SK-N-MC (cell line): ENCODE results near the gene TSPAN32.

Experiments
- DNase-seq: peaks from one replicate; pipeline ENCODE4 v3.0.0-alpha.2; 2011; ENCODE audit warnings: low read depth, low spot score
- H3K27ac ChIP-seq: fragments of 200-600 bp; sonication (generic); 2 replicates; pipeline ENCODE4 v1.5.1; 2016; ENCODE audit warnings: mixed run types
- H3K36me3 ChIP-seq: fragments of 200-600 bp; sonication (generic); 2 replicates; pipeline ENCODE4 v1.6.1; 2017; ENCODE audit warnings: antibody characterized with exemption, low read length, mixed read lengths; ENCODE audit not compliant: insufficient read depth
- H3K4me3 ChIP-seq: fragments of 200-600 bp; sonication (generic); 2 replicates; pipeline ENCODE4 v1.5.1; 2016
- H3K9ac ChIP-seq: fragments of 200-600 bp; sonication (generic); 2 replicates; pipeline ENCODE4 v1.8.0; 2017; ENCODE audit warnings: mixed run types, mixed read lengths; ENCODE audit not compliant: insufficient read length
- H3K9me3 ChIP-seq: fragments of 200-600 bp; sonication (generic); 2 replicates; pipeline ENCODE4 v1.6.1; 2017; ENCODE audit warnings: low read depth, mild to moderate bottlenecking, antibody characterized with exemption, low read length, moderate library complexity, mixed read lengths
- EZH2 ChIP-seq: fragments of 200-600 bp; sonication (generic); IDR thresholded peaks from one replicate; pipeline ENCODE4 v1.6.1; 2017; ENCODE audit warnings: antibody characterized with exemption
- FOXP2 ChIP-seq: optimal IDR thresholded peaks from 2 replicates; pipeline ENCODE3; 2011; ENCODE audit warnings: mild to moderate bottlenecking, moderate library complexity; ENCODE audit not compliant: insufficient read depth; ENCODE audit errors: extremely low read length, control extremely low read depth
- POLR2AphosphoS5 ChIP-seq: IDR thresholded peaks from 2 replicates; pipeline ENCODE4 v1.6.1; 2012; ENCODE audit warnings: mild to moderate bottlenecking, low read depth, low read length, borderline replicate concordance

The TSPAN32 gene

GRCh38 chr11:2366276-2366675 is 64.5 kb downstream of the TSPAN32 start:
- no peak for TF ChIP-seq EZH2
- no peak for TF ChIP-seq POLR2AphosphoS5
- no peak for TF ChIP-seq FOXP2
- no peaks in the 10 kb centered on the region for H3K9me3 ChIP-seq
- no peak overlapping the region for H3K9ac ChIP-seq
- DNase-seq = no peak
- no peak overlapping the region for H3K4me3 ChIP-seq
- H3K36me3 ChIP-seq = no peaks in the 10 kb centered on the region
- H3K27ac ChIP-seq = no peak overlapping the region

GRCh38 chr11:2366733-2367132 is 64.9 kb downstream of the TSPAN32 start:
- Histone ChIP-seq H3K36me3 (no peaks in the 10 kb centered on the region), H3K27ac (no peak overlapping the region)
- TF ChIP-seq EZH2 = no peak
- TF ChIP-seq FOXP2 = no peak
- TF ChIP-seq POLR2AphosphoS5 = no peak

GRCh38 chr11:2367266-2368160 is 65.7 kb downstream of the TSPAN32 start:
- Histone ChIP-seq H3K9me3 (no peaks in the 10 kb centered on the region), H3K27ac (no peak overlapping the region), H3K9ac (no peak overlapping the region), H3K36me3 (no peaks in the 10 kb centered on the region), H3K4me3 (no peak overlapping the region)
- no peak for DNase-seq
- TF ChIP-seq POLR2AphosphoS5 = no peak
- no peak for TF ChIP-seq EZH2
- TF ChIP-seq FOXP2 = no peak

More at GRCh38 chr11:2366733-2367132, 64.9 kb downstream of the TSPAN32 start:
- H3K9ac ChIP-seq = no peak overlapping the region
- H3K9me3 ChIP-seq = no peaks in the 10 kb centered on the region
- DNase-seq = no peak
- H3K4me3 ChIP-seq = no peak overlapping the region
